Ovary (tissue), 3 donors: ENCODE data around the gene KIF2A.

Experiments
- EP300 ChIP-seq: sonication (generic); formaldehyde crosslinking; IDR thresholded peaks from one replicate; pipeline ENCODE4 v1.6.1; 2017; ENCODE audit warnings: antibody characterized with exemption
- POLR2A ChIP-seq: fragments of 450-650 bp; IDR thresholded peaks from one replicate; pipeline ENCODE4 v1.6.1; 2017; ENCODE audit warnings: antibody characterized with exemption, mild to moderate bottlenecking, moderate library complexity
- TF ChIP-seq, protein P1 (sequence below), 3 donors: fragments of 450-650 bp in 2 of 3; fragments of 200-600 bp in 1 of 3; IDR thresholded peaks; one replicate each; pipeline versions ENCODE4 v1.5.1 to v1.8.0; 2016 to 2022; ENCODE audit warnings: antibody characterized with exemption in 3 of 3, mild to moderate bottlenecking in 1 of 3
- donor health status: DM: no; HTN: no; CAD: no.

DNA sequence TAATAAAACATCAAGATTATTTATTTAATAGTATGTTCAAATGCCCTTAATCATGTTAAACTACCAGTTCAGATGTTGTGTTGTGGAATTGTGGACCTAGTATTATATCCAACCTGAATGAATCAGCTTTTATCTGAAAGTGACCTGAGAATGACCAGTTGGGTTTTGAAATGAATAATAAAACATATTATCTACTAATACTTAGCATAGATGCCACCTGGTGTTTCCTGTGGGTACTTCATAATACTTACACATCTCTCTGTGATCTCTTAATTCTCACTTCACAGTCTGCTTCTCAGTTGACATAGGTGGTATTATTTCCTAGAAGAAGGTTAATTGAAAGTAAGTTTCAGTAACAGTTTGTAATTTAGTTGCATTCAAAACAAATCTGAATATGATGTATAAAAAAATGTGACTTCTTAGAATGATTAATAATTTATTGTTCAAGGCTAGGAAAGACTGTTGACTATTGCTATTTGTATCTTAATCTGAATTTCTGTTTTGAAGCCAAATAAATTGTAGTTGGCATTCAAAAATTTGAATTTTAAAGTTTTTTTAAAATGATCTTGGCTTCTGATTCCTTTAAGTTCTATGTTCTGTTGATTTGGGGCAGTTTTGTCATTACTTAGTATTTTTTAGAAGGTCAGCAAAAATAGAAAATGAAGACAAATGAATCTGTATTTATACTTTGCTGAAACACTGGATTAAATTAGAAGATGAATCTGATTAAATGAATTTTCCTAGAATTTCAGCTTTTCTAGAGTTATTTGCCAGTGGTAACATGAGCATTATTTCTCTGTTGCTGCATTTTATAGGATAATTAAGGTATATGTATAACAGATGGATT is 48.2 kb downstream of the KIF2A start:
- TF ChIP-seq, protein P1, sequence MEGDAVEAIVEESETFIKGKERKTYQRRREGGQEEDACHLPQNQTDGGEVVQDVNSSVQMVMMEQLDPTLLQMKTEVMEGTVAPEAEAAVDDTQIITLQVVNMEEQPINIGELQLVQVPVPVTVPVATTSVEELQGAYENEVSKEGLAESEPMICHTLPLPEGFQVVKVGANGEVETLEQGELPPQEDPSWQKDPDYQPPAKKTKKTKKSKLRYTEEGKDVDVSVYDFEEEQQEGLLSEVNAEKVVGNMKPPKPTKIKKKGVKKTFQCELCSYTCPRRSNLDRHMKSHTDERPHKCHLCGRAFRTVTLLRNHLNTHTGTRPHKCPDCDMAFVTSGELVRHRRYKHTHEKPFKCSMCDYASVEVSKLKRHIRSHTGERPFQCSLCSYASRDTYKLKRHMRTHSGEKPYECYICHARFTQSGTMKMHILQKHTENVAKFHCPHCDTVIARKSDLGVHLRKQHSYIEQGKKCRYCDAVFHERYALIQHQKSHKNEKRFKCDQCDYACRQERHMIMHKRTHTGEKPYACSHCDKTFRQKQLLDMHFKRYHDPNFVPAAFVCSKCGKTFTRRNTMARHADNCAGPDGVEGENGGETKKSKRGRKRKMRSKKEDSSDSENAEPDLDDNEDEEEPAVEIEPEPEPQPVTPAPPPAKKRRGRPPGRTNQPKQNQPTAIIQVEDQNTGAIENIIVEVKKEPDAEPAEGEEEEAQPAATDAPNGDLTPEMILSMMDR (IDR thresholded peaks at IDR 0.05): peak in 2 of 3 donors; percentile 40 to 50
- TF ChIP-seq POLR2A (no peak), EP300 (no peak)
